Measurements from ENCODE around the gene CEP41.
"Not testable (repeated sequence)": the region's sequence is repeated elsewhere in the genome, so short reads cannot be mapped to it uniquely, and the experiment has no call there.

CEP41 gene

DNA sequence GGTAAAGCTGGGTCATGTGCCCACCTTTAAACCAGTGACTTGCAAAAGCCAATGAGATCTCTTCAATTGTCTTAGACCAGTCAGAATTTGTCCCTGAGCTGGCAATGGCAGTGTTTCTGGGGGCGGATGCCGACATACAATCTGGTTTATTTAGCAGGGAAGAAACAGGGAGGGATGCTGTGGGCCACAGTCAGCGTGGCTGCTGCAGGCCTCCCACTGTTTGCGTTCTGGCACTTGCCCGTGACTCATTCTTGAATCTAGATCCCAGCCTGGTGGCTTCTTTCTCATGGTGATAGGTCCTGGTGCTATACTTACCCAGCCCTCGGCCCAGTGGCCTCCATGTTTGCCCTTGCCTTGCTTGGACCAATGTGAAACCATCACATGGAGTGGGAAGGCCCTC is 63.6 kb downstream of the CEP41 start:
- no peak for TF ChIP-seq BACH2 (CRISPR knock-in tag; IDR thresholded peaks at IDR 0.05; ENCODE audit: borderline replicate concordance)
- TF ChIP-seq ZNF8 (CRISPR knock-in tag; IDR thresholded peaks at IDR 0.05) = no peak
- TF ChIP-seq, protein P1, sequence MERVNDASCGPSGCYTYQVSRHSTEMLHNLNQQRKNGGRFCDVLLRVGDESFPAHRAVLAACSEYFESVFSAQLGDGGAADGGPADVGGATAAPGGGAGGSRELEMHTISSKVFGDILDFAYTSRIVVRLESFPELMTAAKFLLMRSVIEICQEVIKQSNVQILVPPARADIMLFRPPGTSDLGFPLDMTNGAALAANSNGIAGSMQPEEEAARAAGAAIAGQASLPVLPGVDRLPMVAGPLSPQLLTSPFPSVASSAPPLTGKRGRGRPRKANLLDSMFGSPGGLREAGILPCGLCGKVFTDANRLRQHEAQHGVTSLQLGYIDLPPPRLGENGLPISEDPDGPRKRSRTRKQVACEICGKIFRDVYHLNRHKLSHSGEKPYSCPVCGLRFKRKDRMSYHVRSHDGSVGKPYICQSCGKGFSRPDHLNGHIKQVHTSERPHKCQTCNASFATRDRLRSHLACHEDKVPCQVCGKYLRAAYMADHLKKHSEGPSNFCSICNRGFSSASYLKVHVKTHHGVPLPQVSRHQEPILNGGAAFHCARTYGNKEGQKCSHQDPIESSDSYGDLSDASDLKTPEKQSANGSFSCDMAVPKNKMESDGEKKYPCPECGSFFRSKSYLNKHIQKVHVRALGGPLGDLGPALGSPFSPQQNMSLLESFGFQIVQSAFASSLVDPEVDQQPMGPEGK (CRISPR knock-in tag; IDR thresholded peaks at IDR 0.05; ENCODE audit: borderline replicate concordance) = no peak
- no peak for ATAC-seq

DNA sequence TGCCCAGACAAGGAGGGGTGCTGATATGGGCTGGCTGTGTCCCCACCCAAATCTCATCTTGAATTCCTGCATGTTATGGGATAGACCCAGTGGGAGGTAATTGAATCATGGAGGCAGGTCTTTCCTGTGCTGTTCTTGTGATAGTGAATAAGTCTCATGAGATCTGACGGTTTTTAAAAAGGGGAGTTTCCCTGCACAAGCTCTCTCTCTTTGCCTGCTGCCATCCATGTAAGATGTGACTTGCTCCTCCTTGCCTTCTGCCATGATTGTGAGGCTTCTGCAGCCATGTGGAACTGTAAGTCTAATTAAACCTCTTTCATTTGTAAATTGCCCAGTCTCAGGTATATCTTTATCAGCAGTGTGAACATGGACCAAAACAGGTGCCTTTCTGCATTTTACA is 64.4 kb downstream of the CEP41 start:
- not testable (repeated sequence) for ATAC-seq

DNA sequence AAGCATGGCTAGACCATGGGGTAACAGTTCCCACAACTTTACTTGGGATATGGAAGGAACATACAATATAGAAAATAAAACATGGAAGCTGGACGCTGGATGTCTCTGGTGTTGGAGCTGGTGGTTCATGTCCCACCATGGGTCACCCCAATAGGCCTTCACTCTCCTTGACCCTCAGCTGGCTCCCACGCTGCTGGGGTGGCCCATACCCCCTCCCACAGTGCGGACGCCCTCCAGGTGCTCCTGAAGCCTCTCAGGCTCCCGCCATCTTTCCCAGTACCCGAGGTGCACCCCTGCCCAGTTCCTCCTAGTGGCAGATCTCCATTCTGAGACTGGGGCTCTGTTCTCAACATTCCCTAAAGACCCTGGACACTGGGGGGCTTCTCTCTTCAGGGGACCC is 66.3 kb downstream of the CEP41 start:
- TF ChIP-seq, protein P2, sequence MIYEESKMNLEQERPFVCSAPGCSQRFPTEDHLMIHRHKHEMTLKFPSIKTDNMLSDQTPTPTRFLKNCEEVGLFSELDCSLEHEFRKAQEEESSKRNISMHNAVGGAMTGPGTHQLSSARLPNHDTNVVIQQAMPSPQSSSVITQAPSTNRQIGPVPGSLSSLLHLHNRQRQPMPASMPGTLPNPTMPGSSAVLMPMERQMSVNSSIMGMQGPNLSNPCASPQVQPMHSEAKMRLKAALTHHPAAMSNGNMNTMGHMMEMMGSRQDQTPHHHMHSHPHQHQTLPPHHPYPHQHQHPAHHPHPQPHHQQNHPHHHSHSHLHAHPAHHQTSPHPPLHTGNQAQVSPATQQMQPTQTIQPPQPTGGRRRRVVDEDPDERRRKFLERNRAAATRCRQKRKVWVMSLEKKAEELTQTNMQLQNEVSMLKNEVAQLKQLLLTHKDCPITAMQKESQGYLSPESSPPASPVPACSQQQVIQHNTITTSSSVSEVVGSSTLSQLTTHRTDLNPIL (CRISPR knock-in tag; IDR thresholded peaks at IDR 0.05; ENCODE audit: low read depth) = no peak
- TF ChIP-seq ESRRG (CRISPR knock-in tag; IDR thresholded peaks at IDR 0.05) = no peak
- TF ChIP-seq TCF4 (CRISPR knock-in tag; IDR thresholded peaks at IDR 0.05; ENCODE audit: borderline replicate concordance) = no peak
- TF ChIP-seq PPARA (CRISPR knock-in tag; IDR thresholded peaks at IDR 0.05; ENCODE audit: borderline replicate concordance) = no peak
- TF ChIP-seq ZFP3 (CRISPR knock-in tag; IDR thresholded peaks at IDR 0.05) = no peak
- TF ChIP-seq ZNF565 (CRISPR knock-in tag; conservative IDR thresholded peaks at IDR 0.05; ENCODE audit: low read depth) = no peak
- no peak for TF ChIP-seq ZNF70 (CRISPR knock-in tag; IDR thresholded peaks at IDR 0.05)
- TF ChIP-seq ARNTL (CRISPR knock-in tag; IDR thresholded peaks at IDR 0.05; ENCODE audit: borderline replicate concordance, low read depth) = no peak
- TF ChIP-seq TOX (CRISPR knock-in tag; IDR thresholded peaks at IDR 0.05; ENCODE audit: borderline replicate concordance) = no peak
- no peak for TF ChIP-seq ISL1 (CRISPR knock-in tag; IDR thresholded peaks at IDR 0.05)
- no peak for TF ChIP-seq BACH2 (CRISPR knock-in tag; IDR thresholded peaks at IDR 0.05; ENCODE audit: borderline replicate concordance)
- no peak for TF ChIP-seq SNAI2 (CRISPR knock-in tag; IDR thresholded peaks at IDR 0.05)
- TF ChIP-seq, protein P1 (CRISPR knock-in tag; IDR thresholded peaks at IDR 0.05; ENCODE audit: borderline replicate concordance) = no peak
- TF ChIP-seq ZC3H10 (CRISPR knock-in tag; IDR thresholded peaks at IDR 0.05) = no peak
- no peak for TF ChIP-seq CSDC2 (CRISPR knock-in tag; IDR thresholded peaks at IDR 0.05)
- TF ChIP-seq, protein P3, sequence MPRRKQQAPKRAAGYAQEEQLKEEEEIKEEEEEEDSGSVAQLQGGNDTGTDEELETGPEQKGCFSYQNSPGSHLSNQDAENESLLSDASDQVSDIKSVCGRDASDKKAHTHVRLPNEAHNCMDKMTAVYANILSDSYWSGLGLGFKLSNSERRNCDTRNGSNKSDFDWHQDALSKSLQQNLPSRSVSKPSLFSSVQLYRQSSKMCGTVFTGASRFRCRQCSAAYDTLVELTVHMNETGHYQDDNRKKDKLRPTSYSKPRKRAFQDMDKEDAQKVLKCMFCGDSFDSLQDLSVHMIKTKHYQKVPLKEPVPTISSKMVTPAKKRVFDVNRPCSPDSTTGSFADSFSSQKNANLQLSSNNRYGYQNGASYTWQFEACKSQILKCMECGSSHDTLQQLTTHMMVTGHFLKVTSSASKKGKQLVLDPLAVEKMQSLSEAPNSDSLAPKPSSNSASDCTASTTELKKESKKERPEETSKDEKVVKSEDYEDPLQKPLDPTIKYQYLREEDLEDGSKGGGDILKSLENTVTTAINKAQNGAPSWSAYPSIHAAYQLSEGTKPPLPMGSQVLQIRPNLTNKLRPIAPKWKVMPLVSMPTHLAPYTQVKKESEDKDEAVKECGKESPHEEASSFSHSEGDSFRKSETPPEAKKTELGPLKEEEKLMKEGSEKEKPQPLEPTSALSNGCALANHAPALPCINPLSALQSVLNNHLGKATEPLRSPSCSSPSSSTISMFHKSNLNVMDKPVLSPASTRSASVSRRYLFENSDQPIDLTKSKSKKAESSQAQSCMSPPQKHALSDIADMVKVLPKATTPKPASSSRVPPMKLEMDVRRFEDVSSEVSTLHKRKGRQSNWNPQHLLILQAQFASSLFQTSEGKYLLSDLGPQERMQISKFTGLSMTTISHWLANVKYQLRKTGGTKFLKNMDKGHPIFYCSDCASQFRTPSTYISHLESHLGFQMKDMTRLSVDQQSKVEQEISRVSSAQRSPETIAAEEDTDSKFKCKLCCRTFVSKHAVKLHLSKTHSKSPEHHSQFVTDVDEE (CRISPR knock-in tag; IDR thresholded peaks at IDR 0.05) = no peak
- no peak for TF ChIP-seq OSR1 (CRISPR knock-in tag; IDR thresholded peaks at IDR 0.05)
- TF ChIP-seq, protein P4, sequence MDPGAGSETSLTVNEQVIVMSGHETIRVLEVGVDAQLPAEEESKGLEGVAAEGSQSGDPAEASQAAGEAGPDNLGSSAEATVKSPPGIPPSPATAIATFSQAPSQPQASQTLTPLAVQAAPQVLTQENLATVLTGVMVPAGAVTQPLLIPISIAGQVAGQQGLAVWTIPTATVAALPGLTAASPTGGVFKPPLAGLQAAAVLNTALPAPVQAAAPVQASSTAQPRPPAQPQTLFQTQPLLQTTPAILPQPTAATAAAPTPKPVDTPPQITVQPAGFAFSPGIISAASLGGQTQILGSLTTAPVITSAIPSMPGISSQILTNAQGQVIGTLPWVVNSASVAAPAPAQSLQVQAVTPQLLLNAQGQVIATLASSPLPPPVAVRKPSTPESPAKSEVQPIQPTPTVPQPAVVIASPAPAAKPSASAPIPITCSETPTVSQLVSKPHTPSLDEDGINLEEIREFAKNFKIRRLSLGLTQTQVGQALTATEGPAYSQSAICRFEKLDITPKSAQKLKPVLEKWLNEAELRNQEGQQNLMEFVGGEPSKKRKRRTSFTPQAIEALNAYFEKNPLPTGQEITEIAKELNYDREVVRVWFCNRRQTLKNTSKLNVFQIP (CRISPR knock-in tag; IDR thresholded peaks at IDR 0.05; ENCODE audit: borderline replicate concordance, low read depth) = no peak
- ATAC-seq = no peak

All from SK-N-SH treated with all-trans-retinoic acid at 6 μM for 48 hours (cell line).